Panc1 (cell line): Measurements from ENCODE around the gene IKZF3. TPM values are rescaled to one million over a fixed set of nuclear protein-coding genes. Genes with fewer than 3 reads are reported as not detected.

Experiments used
- ATAC-seq: fragments of 200-7000 bp; cut with Tn5 transposase; 2 replicates; pipeline ENCODE4 v1.9.1; 2020; ENCODE audit warnings: mild to moderate bottlenecking, moderate library complexity
- BruUV-seq: library from RNA; stranded (reverse); fragments of 400-500 nt; replicated peaks from 2 replicates; lab custom pipeline; 2021; lab: Mats Ljungman, UMichigan
- CTCF ChIA-PET: fragments of 300-600 bp; sonication (Branson Sonifier 250); formaldehyde crosslinking; loops from one replicate; lab custom pipeline; 2022; ENCODE audit warnings: antibody characterized with exemption; lab: Charles Lee
- POLR2A ChIA-PET: fragments of 300-600 bp; sonication (Branson Sonifier 250); formaldehyde crosslinking; loops from one replicate; lab custom pipeline; 2022; ENCODE audit warnings: antibody characterized with exemption; lab: Charles Lee
- DNase-seq: peaks from one replicate; pipeline ENCODE4 v3.0.0-alpha.2; 2010; ENCODE audit warnings: low read depth, low spot score
- H3K27ac ChIP-seq: 2 replicates; pipeline ENCODE4 v1.5.1; 2011; ENCODE audit warnings: mild to moderate bottlenecking, low read length, inconsistent platforms
- H3K27me3 ChIP-seq: fragments of 200-500 bp; sonication (Bioruptor generic); 2 replicates; pipeline ENCODE4 v1.6.0; 2014; ENCODE audit warnings: low read length, inconsistent platforms; ENCODE audit not compliant: control insufficient read depth, insufficient read depth
- H3K36me3 ChIP-seq: fragments of 200-500 bp; sonication (Bioruptor generic); 2 replicates; pipeline ENCODE4 v1.5.1; 2014; ENCODE audit warnings: inconsistent platforms, mild to moderate bottlenecking, low read length, moderate library complexity; ENCODE audit not compliant: control insufficient read depth, insufficient read depth
- H3K4me1 ChIP-seq: 2 replicates; pipeline ENCODE4 v1.5.1; 2011; ENCODE audit warnings: inconsistent platforms, mild to moderate bottlenecking, low read length, moderate library complexity; ENCODE audit not compliant: control insufficient read depth, insufficient read depth
- H3K4me3 ChIP-seq, 2 experiments: 2 replicates each; pipeline ENCODE4 v1.5.1; 2011 to 2012; ENCODE audit warnings: low read depth in 2 of 2, low read length in 2 of 2, mild to moderate bottlenecking in 2 of 2, inconsistent platforms in 1 of 2, moderate library complexity in 1 of 2
- H3K9me3 ChIP-seq: fragments of 200-500 bp; sonication (Bioruptor generic); 2 replicates; pipeline ENCODE4 v1.5.1; 2014; ENCODE audit warnings: low read depth, mild to moderate bottlenecking, inconsistent platforms, low read length, moderate library complexity; ENCODE audit not compliant: control insufficient read depth, insufficient read depth
- CTCF ChIP-seq: fragments of 450-650 bp; IDR thresholded peaks from 2 replicates; pipeline ENCODE4 v1.5.1; 2017; ENCODE audit warnings: mild to moderate bottlenecking
- POLR2AphosphoS5 ChIP-seq: IDR thresholded peaks from 2 replicates; pipeline ENCODE4 v1.6.1; 2012; ENCODE audit warnings: mild to moderate bottlenecking, low read depth, low read length, moderate library complexity
- REST ChIP-seq, 2 experiments: IDR thresholded peaks; 2 replicates each; pipeline ENCODE4 v1.6.1; 2011 to 2012; ENCODE audit warnings: low read depth in 2 of 2, control low read depth in 1 of 2, low read length in 1 of 2, mild to moderate bottlenecking in 1 of 2, moderate library complexity in 1 of 2; ENCODE audit not compliant: insufficient read depth in 1 of 2
- SIN3A ChIP-seq: IDR thresholded peaks from 2 replicates; pipeline ENCODE4 v1.6.1; 2012; ENCODE audit warnings: low read depth, mild to moderate bottlenecking, low read length, moderate library complexity, borderline replicate concordance; ENCODE audit not compliant: insufficient read depth
- TCF7L2 ChIP-seq: IDR thresholded peaks from 2 replicates; pipeline ENCODE4 v1.6.1; 2011; ENCODE audit warnings: mild to moderate bottlenecking, low read depth, low read length, inconsistent platforms
- in situ Hi-C: cut with HindIII; loops from 2 replicates; pipeline ENCODE4 v1.10.0; 2016; ENCODE audit warnings: low sequenced_read_pairs, low pct_unique_long_range_greater_than_20kb
- intact Hi-C: fragments of 100-400 bp; cut with micrococcal nuclease; formaldehyde crosslinking; loops from one replicate; pipeline ENCODE4 v1.10.0; 2022; ENCODE audit not compliant: unreplicated experiment
- total RNA-seq: library from RNA; stranded (reverse); gene quantifications from one replicate; pipeline ENCODE4 v1.2.1, GENCODE V29; 2021; ENCODE audit not compliant: unreplicated experiment

The IKZF3 gene
- total RNA-seq, 1 experiment from 2014 or later, result 0.59 TPM

- ChIA-PET POLR2A (interaction anchor here (0.6 kb wide), 1 partner anchor 12 kb away, joined by 11 read pairs; no protein-coding TSS in a partner anchor), CTCF (no interaction called here)
- DNase-seq (no peak), ATAC-seq (no peak)
- H3K4me1 ChIP-seq, result no peaks in the 10 kb centered on the region
- H3K9me3 ChIP-seq, result no peaks in the 10 kb centered on the region
- BruUV-seq, result no TSS peak
- no peaks in the 10 kb centered on the region for H3K36me3 ChIP-seq
- in situ Hi-C loops, result no loop called here
- H3K27ac ChIP-seq, result no peak overlapping the region
- no peak overlapping the region for H3K4me3 ChIP-seq
- intact Hi-C loops, result no loop called here
- peaks cover 9% of the 10 kb centered on the region for H3K27me3 ChIP-seq
- TF ChIP-seq SIN3A (no peak), REST (IDR thresholded peaks at IDR 0.05; ENCODE audit: insufficient read depth in 1 of 2, low read depth in 2 of 2, low read length in 1 of 2) (no peak), CTCF (no peak), POLR2AphosphoS5 (no peak), TCF7L2 (no peak)
These were observed 49.6 kb downstream of the IKZF3 start for GRCh38 chr17:39814497-39814896.

- no TSS peak for BruUV-seq
- Histone ChIP-seq H3K27ac (no peak overlapping the region), H3K4me1 (no peaks in the 10 kb centered on the region), H3K9me3 (no peaks in the 10 kb centered on the region), H3K4me3 (no peak overlapping the region), H3K27me3 (peaks cover 9% of the 10 kb centered on the region), H3K36me3 (no peaks in the 10 kb centered on the region)
- CTCF ChIA-PET, result no interaction called here
- TF ChIP-seq TCF7L2 (no peak), SIN3A (no peak), REST (IDR thresholded peaks at IDR 0.05; ENCODE audit: insufficient read depth in 1 of 2, low read depth in 2 of 2, low read length in 1 of 2) (no peak), POLR2AphosphoS5 (no peak), CTCF (no peak)
- no peak for ATAC-seq
- in situ Hi-C loops (no loop called here), intact Hi-C loops (no loop called here)
- POLR2A ChIA-PET, result no interaction called here
- DNase-seq, result no peak
These were observed 50.5 kb downstream of the IKZF3 start for GRCh38 chr17:39813631-39814030.
